NCI-H460 (cell line): Measurements from ENCODE around the gene BEND7. TPM values are rescaled to one million over a fixed set of nuclear protein-coding genes. Genes with fewer than 3 reads are reported as not detected.
"Not testable (repeated sequence)": the region's sequence is repeated elsewhere in the genome, so short reads cannot be mapped to it uniquely, and the experiment has no call there.

Experiments used
- DNase-seq: peaks from one replicate; pipeline ENCODE4 v3.0.0-alpha.2; 2016; ENCODE audit warnings: low read depth; ENCODE audit errors: extremely low read depth
- polyA plus RNA-seq: library from polyadenylated mRNA; depleted of rRNA; stranded (reverse); fragments of >200 nt; gene quantifications from 2 replicates; pipeline ENCODE4 v1.2.3, GENCODE V29; 2014; cell fraction: nucleus; rRNA removed
- total RNA-seq: library from RNA; depleted of rRNA; stranded (reverse); fragments of >200 nt; shearing (Covaris generic); gene quantifications from 2 replicates; pipeline ENCODE4 v1.2.3, GENCODE V29; 2014; rRNA removed

Gene BEND7, protein sequence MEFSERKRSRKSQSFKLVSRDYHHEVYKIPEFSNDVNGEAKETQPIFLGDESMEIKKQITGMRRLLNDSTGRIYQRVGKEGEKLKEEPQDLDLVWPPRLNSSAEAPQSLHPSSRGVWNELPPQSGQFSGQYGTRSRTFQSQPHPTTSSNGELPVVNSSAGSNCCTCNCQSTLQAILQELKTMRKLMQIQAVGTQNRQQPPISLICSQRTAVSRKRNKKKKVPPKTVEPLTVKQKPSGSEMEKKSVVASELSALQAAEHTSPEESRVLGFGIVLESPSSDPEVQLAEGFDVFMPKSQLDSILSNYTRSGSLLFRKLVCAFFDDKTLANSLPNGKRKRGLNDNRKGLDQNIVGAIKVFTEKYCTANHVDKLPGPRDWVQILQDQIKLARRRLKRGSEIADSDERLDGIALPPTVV
- total RNA-seq, result 11.6 and 12.4 TPM in 2 replicates
- polyA plus RNA-seq, result 3.5 and 11.6 TPM in 2 replicates

DNA sequence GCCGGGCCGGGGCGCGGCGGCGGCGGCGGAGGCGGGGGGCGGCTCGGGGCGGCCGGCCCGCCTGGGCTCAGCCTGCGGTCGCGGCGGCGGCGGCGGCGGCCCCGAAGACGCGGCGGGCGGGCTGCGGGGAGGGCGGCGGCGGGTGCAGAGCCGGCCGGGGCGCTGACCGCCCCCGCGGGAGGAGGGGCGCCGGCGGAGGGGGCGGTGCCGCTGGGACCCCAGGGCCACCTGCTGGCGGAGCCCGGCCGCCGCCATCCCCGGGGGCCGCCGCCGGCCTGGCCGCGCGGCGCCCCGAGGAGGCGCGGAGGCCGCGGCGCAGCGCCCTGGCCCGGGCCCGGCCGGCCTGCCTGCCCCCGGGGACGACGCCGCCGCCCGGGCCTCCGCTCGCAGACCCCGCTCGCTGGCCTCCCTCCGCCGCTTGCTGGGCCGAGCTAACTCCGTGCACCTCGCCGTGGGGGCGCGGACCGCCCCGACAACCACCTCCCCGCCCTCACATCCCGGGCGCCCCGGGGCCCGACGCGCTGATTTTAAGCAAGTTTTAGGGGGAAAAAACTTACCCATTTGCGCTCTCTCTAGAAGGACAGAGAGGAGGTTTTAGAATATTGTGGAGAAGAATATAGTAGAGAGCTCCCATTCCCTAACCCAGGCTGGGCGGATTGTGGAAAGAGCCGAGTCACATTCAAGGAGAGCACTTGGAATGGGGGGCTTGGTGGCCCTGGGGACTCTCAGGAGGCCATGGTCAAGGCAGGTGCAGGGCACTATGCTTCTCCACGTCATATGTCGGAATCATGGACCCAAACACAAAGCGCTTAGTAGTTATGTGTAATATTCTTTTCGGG lies at the start of gene BEND7:
BEND7 (minus strand) TSS at position 140 of the 839 bp plus-strand sequence. CDS start 481 bp downstream, outside the sequence.
- peak; percentile 28 for DNase-seq

DNA sequence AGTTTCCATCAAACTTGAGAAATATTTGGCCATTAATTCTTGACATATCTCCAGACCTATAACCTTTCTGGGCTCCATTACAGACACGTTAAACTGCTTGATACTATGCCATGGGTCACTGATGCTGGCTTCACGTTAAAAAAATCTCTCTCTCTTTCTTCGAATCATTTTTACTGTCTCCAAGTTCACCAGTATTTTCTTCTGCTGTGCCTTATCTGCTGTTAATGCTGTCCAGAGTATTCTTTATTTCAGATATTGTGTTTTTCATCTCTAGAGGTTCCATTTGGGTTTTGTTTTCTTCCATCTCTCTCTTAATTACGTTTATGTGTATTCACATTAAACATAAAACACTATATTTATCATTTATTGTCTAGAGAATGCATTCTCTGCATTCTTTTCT lies 45.1 kb upstream of the BEND7 start:
- DNase-seq, result no peak

DNA sequence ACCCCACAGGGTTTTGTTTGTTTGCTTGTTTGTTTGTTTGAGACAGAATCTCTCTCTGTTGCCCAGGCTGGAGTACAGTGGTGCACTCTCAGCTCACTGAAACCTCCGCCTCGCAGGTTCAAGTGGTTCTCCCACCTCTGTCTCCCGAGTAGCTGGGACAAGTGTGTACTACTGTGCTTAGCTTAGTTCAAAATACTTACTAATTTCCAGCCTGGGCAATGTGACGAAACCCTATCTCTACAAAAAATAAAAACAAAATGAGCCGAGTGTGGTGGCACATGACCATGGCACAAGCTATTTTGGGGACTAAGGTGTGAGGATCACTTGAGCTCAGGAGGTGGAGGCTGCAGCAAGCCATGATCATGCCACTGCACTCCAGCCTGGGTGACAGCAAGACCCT lies 42.7 kb upstream of the BEND7 start:
- no peak for DNase-seq

DNA sequence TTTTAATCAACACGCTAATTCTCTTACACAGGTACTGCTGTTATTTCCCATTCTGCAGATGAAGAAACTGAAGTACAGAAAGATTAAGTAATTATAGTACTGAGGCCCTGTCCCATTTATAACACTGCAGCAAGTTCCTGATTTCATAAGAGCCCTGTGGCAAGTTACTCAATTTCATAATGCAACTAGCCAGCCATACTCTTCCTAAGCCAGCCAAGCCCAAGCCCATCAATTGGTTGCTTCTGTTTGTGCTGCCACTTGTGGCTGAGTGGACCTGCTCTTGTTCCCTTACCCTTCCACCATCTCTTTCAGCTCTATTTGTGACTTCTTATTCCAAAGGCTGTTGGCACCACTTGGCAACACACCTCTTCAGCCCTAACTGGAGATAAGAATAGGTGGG lies 38.2 kb upstream of the BEND7 start:
- DNase-seq, result no peak

DNA sequence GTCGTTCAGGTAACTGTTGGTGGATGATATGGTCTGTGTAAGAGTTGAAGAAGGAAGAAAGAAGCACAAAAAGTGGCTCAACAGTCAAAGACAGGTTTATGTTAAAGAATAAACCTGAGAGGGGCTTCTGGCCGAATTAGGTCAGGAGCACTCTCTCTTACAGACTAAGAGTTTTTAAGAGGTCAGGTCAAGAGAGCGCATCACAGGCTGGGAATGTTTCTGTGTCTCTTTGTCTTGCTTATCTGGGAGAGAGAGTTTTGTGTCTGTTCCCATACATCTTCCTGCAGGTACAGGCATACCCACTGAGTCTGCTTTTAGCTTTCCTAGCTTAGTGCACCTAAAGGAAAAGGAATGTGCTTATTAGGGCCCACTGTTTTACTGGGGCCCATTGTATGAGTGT lies 35.8 kb upstream of the BEND7 start:
- no peak for DNase-seq

DNA sequence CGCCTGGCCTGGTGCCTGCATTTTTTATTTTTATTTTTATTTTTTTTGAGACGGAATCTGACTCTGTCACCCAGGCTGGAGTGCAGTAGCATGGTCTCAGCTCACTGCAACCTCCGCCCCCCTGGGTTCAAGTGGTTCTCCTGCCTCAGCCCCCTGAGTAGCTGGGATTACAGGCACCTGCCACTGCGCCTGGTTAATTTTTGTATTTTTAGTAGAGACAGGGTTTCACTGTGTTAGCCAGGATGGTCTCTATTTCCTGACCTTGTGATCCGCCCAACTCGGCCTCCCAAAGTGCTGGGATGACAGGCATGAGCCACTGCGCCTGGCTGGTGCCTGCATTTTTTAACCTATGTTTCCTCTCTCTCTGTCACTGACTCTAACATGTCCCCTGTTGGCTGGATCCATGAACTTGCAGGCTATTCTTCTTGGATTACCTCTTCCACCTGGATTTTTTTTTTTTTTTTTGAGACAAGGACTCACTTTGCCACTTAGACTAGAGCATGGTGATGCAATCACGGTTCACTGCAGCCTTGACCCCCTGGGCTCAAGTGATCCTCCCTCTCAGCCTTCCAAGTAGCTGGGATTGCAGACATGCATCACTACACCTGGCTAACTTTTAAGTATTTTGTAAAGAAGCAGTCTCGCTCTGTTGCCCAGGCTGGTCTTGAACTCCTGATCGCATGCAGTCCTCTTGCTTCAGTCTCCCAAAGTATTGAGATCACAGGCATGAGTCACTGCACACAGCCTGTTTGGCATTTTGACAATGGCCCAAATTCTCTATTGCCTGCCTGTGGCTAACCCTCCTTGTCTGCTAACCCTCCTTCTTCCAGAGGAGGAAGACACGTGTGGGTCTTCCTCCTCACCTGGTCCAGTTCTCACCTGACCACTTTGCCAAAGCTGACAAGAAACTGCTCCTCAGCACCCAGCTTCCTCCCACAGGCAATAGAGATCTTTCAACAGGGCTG lies 34.9 kb upstream of the BEND7 start:
- no peak for DNase-seq

DNA sequence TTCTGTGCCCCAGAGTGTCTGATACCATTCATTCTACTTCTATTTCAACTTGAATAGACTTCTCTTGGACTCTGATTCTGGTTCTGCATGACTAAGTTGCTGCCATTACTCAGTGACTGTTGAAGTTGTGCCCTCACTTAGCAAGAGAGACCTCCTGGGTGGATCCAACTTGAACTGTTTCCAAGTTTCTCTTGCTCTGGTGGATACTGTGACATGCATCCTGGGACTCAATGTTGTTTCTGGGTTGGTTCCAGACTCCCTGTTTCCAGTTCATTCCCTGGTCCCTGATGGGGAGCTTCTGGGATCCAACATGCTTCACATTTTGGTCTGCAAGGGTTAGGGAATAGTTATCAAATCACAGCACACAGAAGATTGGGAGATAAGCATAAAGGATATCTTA lies 31.8 kb upstream of the BEND7 start:
- peak; percentile 4 for DNase-seq

DNA sequence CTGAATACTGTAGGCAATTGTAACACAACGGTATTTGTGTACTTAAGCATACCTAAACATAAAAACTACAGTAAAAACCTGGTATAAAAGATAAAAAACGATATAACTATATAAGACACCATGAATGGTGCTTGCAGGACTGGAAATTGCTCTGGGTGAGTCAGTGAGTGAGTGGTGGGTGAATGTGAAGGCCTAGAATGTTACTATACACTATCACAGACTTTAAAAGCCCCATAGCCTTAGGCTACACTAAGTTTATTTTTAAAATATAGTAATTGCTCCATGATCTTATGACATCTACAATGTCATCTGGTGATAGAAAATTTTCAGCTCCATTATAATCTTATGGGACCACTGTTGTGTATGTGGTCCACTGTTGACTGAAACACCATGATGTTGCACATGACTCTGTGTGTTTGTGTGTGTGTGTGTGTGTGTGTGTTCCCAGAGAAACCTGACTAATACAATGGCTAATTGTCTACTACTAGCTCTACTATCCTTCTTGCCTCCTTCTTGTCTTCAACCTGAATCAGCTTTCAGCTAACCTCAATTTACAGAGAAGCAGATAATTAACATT lies 30.4 kb upstream of the BEND7 start:
- no peak for DNase-seq

DNA sequence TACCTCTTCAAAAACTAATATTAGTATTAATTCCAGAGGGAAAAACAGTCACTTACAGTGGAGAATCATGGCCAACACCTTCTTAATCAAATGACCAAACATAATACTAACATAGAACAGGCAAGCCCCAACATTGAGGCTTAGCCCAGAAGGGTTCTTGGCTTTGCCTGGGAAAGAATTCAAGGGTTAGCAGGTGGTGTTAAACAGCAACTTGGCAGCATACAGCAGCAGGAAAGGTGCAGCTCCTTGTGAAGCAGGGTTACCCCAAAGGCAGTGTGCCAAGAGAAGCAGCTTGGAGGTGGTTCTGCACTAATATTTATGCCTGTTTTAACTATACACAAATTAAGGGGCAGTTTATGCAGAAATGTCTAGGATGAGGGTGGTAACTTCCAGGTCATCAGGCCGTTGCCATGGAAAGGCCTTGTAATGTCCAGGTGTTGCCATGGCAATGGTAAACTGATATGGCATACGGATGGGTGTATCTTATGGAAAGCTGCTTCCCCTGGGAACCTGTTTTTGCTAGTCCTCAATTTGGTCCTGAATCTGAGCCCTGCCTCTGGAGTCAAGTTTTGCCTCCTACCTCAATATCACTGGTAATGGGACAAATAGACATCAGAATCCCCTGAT lies 27.2 kb upstream of the BEND7 start:
- no peak for DNase-seq

DNA sequence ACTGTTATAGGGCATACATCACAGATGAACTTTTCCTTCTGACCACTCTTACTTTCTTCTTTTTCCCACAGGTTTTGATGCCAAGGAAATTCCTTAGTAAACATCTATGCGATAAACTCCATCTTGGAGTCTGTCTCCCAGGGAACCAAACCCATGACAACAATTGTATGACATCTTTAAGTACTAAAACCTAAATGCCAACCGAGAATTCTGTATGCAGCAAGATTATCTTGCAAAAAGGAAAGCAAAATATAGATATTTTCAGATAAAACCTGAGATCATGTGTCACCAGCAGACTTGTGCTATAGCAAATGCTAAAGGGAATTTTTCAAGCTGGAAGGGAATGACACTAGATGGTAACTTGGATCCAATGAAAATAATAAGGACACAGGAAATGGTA lies 22.0 kb upstream of the BEND7 start:
- no peak for DNase-seq

DNA sequence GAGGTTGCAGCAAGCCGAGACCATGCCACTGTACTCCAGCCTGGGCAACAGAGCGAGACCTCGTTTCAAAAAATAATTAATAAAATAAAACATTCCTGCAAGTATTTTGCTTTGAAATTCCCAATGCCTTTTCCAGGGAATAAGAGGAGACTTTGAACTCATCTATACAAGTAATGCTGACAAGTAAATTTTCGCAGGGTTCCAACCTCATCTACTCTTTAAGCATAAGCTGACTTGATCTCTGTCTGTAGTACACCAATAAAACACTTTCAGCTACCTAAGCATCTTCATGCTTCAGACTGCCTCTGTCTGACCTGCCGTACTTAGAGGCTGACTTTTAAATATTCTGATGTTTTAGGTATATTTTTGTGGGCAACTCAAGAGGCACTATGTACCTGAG lies 13.7 kb upstream of the BEND7 start:
- no peak for DNase-seq

DNA sequence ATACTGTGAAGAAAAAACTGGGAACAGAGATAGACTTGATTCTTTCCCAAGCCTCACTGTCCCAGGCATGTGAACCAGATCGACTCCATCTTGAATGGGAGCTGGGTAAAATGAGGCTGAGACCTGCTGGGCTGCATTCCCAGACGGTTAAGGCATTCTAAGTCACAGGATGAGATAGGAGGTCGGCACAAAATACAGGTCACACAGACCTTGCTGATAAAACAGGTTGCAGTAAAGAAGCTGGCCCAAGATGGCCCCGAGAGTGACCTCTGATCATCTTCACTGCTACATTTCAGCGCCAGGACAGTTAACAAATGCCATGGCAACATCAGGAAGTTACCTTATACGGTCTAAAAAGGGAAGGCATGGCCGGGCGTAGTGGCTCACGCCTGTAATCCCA lies 9.2 kb upstream of the BEND7 start:
- DNase-seq, result not testable (repeated sequence)

DNA sequence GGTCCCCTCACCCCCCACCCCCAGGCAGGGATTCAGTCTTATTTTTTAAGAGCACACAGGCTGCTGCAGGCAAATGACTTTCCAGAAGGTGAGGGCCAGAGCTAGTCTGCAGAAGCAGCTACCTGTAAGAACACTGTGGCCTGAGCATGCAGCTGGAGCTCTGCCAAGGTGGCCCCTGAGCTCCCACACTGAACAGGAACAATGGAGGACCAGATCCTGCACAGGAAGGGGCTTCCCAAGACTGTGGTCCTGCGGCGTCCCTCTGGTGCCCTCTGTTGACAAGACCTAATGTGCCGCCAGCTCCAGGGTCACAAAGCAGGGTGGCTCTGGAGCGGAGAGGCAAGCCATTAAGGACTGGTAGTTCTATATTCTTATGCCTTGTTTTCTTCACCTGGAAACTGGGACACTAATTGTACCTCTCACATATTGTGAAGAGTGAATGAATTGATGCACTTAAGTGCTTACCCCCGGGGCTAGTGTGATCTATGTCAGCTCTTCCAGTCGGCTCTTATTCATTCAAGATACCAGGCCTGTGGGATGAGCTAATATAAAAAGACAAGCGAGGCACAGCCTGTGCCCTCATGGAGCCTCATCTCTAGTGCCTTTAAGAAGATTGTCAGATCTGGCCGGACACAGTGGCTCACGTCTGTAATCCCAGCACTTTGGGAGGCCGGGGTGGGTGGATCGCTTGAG lies 8.0 kb upstream of the BEND7 start:
- peak; percentile 26 for DNase-seq

DNA sequence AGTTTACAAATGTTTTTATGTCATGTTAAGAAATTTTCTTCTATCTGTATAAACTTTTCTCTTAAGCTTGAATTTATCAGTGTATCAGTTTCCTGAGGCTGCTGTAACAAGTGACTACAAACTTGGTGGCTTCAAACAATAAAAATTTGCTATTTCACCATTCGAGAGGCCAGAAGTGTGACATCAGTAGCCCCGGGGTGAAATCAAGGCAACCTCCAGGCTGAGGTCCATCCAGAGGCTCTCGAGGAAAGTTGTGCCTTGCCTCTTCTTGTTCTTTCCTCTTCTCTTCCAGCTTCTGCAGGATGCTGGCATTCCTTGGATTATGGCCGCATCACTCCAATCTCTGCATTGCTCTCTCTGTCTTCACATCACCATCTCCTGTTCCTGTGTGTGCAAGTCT lies 6.5 kb upstream of the BEND7 start:
- no peak for DNase-seq

DNA sequence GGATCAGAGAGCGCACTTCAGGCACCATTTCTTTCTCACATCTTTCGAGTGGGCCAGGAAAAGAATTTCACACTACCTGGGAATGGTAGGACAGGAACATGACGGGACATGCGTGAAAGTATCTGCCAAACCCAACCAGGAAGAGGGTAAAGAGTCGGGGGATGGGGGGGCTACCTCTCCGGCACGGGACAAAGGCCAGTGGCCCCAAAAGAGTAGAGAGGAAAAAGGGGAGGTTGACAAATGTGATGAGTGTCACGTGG lies 830 bp upstream of the BEND7 start:
- DNase-seq, result no peak

DNA sequence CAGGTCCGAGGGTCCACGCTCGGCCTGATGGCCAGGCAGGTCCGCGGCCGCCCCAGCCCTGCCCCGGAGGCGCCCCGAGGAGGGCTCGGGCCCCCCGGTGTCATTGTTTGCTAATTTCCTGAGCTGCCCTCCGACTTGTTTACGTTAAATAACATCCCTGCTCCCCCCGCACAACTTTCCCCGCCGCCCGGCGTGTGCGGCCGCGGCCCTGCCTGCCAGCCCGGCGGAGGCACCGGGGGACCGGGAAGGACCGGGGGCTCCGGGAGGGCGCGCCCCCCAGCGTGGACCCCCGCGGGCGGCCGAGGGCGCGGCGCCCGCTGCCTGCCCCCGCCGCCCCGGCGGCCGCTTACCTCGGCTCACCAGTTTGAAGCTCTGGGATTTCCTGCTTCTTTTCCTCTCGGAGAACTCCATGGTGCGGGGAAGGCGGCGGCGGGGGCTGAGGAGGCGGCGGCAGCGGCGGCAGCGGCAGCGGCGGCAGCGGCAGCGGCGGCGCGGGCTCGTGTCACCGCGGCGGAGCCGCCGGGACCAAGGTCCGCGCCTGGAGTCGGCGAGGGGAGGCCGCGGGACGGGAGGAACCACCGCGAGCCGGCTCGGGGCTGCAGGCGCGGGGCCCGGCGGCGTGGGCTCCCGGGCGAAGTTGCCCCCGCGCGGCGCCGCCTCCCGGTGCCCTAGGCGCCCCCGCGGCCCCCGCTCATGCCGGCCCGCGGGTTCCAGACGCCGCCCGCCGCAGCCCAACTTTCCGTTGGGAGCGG lies 515 bp downstream of the BEND7 start:
- no peak for DNase-seq

DNA sequence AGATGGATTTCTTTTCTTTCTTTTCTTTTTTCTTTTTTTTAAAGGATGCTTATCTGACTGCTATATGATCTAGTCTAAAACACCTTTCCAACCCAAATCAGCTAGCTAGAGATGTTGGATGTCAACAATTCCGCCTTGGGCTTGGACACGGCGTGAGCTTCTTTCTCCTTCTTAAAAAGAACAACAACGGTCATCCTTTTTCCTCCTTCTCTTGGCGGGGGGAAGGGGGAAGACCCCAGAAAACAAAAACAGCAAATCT lies 1.0 kb downstream of the BEND7 start:
- DNase-seq, result no peak

DNA sequence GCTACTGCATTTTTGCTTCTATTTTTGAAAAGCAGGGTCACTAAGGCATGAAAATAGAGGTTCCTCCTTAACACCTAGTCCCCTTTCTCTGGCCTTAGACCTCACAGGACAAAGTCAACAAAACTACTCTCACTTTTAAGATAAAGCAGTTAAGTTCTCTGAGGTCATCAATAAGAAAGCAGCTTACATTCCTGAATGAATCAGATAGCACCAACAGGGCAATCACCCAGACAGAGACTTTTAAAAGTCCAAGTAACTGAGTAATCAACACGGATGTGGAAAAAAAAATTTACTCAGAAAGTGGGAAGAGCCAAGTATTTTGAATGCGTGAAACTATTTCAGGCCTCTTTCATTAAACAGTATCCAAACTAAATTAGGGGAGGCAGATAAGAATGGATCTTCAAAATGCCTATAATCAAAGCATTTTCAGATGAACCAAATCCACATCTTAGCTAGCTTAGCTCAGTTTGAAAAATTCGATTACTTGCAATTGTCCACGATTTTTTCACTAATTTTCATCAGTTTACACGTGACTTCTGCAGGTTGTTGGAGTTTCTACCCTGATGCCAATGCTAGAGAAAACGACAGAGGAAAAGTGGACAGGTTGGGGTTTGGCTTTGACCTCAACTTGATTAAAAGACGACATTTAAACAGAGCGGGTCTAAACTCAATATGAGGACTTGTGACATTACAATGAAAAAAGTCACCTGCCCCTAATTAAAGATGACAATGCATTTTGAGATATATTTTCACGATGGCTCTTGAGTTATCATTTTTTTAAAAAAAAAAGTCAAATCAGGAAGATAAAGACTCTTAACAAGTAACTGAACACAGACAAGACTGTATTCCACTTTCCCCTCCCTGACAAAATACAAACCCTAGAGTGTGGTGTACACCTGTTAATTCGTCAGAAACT lies 1.6 kb downstream of the BEND7 start:
- DNase-seq, result peak; percentile 8
